ENCODE results near the gene CARS1.
A peak's percentile ranks its signal among the peaks of the same experiment; 100 is the strongest.

Gene CARS1

GRCh38 chr11:3058753-3059664, 1.8 kb upstream of the CARS1 start:
- DNase-seq: no peak

- DNase-seq: peak; percentile 16
These were observed 741 bp downstream of the CARS1 start for GRCh38 chr11:3056296-3057068.

- DNase-seq: no peak
These were observed 1.3 kb downstream of the CARS1 start for GRCh38 chr11:3055891-3056290.

GRCh38 chr11:3052567-3052966, 4.7 kb downstream of the CARS1 start:
- no peak for DNase-seq

GRCh38 chr11:3052109-3052479, 5.1 kb downstream of the CARS1 start:
- DNase-seq: peak; percentile 44

- peak; percentile 36 for DNase-seq
These were observed 5.8 kb downstream of the CARS1 start for GRCh38 chr11:3051196-3052108.

- no peak for DNase-seq
These were observed 6.6 kb downstream of the CARS1 start for GRCh38 chr11:3050386-3051195.

GRCh38 chr11:3049430-3050243, 7.6 kb downstream of the CARS1 start:
- peak; percentile 30 for DNase-seq

GRCh38 chr11:3047637-3048036, 9.6 kb downstream of the CARS1 start:
- DNase-seq: no peak

GRCh38 chr11:3046641-3047040, 10.6 kb downstream of the CARS1 start:
- no peak for DNase-seq

- DNase-seq: no peak
These were observed 11.0 kb downstream of the CARS1 start for GRCh38 chr11:3046190-3046589.

- DNase-seq: no peak
These were observed 12.3 kb downstream of the CARS1 start for GRCh38 chr11:3044915-3045314.

- no peak for DNase-seq
These were observed 13.2 kb downstream of the CARS1 start for GRCh38 chr11:3044004-3044403.

- no peak for DNase-seq
These were observed 13.8 kb downstream of the CARS1 start for GRCh38 chr11:3043315-3043871.

- no peak for DNase-seq
These were observed 14.5 kb downstream of the CARS1 start for GRCh38 chr11:3042496-3043314.

GRCh38 chr11:3041699-3042441, 15.4 kb downstream of the CARS1 start:
- no peak for DNase-seq

GRCh38 chr11:3040881-3041280, 16.3 kb downstream of the CARS1 start:
- DNase-seq: no peak

- no peak for DNase-seq
These were observed 19.3 kb downstream of the CARS1 start for GRCh38 chr11:3037945-3038271.
